GM23248 (cell line): ENCODE data around the gene LBR.

Experiments
- EZH2 ChIP-seq: fragments of 200-600 bp; sonication (generic); IDR thresholded peaks from 2 replicates; pipeline ENCODE4 v1.6.1; 2018; ENCODE audit warnings: antibody characterized with exemption, mild to moderate bottlenecking; ENCODE audit not compliant: insufficient read depth, poor library complexity, severe bottlenecking
- EZH2phosphoT487 ChIP-seq: fragments of 200-600 bp; sonication (generic); IDR thresholded peaks from 2 replicates; pipeline ENCODE4 v1.6.1; 2018; ENCODE audit warnings: antibody characterized with exemption, moderate library complexity, mild to moderate bottlenecking, low read depth; ENCODE audit not compliant: insufficient read depth

- TF ChIP-seq EZH2 (no peak), EZH2phosphoT487 (no peak)
Observed at GRCh38 chr1:225461533-225462428, 33.9 kb upstream of the LBR start.
